Measurements from ENCODE around the gene TUBB2B.
"Not testable (repeated sequence)": the region's sequence is repeated elsewhere in the genome, so short reads cannot be mapped to it uniquely, and the experiment has no call there.

The TUBB2B gene

DNA sequence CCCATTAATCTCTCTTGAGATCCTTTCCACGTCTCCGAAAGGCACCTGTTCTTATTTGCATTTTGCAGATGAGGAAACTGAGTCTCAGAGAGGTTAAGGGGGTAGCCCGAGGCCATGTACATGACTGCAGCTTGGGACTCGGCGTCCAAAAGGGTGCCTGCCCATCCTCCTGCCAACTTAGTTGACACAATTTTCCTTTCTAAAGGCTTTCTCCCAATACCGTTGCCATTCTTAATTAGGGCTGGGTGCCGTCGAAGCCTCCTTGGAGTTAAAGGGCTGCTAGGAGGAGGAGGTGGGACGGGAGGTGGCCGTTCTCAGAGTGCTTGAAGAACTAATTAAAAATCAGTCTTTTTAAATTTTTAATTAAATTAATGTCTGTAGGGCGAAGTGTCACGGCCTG lies 30.7 kb upstream of the TUBB2B start:
- DNase-seq (ENCODE audit: low read depth), result no peak

DNA sequence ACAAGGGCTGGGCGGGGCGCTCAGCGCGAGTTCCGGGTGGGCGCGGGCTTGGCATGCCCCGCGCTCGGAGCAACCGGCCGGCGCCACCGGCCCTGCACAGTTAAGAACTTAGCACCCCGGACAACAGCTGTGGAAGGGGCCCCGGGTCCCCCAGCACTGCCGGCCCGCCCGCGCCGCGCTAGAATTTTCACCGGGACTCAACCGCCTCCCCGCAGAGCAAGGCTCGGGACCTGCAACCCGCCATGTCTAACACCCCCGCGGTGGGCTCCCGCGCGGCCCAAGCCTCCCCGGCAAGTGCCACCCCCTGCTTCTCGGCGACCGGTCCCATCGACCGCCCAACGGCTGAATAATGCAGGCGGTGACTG lies 26.1 kb upstream of the TUBB2B start:
- no peak for DNase-seq (ENCODE audit: low read depth)

DNA sequence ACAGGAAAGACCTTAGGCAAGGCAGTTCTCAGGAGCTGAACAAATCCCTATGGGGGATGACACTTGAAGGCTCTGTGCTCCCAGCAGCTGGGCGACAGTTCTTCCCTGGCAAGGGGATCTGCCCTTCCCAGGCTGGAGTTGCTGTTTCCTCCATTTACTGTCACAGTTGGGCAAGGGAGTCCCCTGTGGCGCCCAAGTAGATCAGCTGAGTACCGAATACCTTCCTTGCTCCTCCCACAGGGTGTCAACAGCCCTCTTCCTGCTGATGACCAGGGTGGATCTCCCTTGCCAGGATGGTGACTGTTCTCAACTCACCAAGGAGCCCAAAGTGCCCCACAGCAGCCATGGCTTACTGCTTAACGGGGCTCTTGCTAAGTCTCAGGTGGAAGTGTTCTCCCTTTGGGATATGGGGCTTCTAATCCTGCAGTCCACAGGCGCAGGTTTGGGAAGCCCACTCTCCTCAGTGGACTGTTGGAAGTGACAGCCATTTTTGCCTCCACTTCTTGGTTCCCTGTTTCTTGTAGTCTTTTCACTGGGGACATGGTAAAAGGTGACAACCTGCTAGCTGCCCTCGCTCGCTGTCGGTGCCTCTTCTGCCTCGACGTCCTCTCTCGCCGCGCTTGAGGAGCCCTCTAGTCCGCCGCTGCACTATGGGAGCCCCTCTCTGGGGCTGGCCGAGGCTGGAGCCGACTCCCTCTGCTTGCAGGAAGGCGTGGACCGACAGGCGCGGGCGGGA lies 25.6 kb upstream of the TUBB2B start:
- DNase-seq (ENCODE audit: low read depth), result no peak

DNA sequence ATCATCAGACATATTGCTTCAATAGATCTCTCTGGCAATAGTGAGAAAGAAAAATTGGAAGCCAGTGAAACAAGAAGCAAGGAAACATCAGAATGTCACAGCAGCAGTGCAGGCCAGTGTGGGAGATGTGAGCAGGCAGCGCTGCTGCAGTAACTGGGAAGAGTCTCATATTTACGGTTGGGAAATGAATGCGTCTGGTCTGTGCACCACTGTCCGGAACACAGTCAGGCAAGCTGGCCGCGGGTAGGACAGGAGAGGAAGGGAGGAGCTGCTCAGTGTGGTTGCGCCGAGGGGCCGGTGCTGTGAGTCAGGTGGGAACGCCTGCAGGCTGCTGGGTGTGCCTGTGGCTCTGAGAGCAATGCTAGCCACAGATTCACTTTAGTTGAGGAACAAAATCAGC lies 24.9 kb upstream of the TUBB2B start:
- no peak for DNase-seq (ENCODE audit: low read depth)

DNA sequence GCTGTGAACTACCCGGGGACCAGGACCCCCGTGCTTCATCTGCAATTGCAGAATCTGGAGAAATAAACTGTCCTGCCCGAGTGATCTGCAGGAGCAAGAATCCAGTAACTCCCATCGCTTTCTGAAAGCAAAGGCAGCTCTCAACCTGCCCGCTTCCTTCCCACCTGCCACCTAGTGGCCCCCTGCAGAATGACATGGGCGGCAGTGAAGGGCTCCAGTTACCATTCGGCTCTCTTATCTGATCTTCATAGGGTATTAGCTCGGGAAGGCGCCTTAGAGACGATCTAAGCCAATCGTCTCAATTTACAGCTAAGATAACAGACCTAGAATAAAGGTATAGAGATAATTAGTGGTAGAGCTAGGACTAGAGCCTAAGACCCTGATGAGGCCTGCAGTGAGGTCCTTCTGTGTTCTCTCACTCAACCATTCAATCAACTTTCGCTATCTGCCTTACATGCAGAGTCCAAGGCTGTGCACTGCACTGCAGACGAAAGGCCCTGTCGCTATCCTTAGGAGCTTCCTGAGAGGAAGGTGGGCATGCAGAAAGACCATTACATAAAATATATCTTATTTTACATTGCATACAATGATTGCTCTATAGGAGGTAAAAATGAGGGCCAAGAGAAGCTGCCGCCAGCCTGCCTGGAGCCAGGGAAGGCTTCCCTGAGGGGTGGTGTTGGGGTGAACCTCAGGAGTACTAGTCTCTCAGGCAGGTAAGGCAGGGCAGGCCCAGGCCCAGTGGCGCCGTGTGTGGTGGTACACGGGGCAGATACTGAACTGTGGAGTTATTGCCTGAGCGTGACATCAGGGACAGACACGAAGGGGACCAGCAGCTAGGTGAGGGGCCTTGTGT lies 24.2 kb upstream of the TUBB2B start:
- DNase-seq (ENCODE audit: low read depth), result peak; percentile 66

DNA sequence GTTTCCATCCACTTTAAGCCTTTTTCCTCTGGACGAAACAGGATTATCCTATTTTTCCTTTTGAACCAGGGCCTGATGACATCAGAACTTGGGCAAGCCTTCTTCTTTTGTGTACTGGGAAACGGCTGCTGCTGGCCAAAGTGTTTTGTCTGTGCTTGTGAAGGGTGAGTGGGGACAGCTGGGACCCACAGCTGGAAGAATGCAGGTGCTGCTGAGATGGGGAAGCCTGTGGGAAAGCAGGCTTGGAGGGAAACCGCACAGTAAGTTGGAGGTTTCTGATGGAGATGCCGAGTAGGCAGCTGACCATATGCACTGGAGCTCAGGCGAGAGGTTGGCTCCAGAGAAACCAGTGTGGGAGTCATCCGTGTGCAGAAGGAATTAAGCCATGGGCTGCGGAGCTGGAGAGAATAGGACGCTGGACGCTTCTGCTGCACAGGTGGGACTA lies 22.8 kb upstream of the TUBB2B start:
- DNase-seq (ENCODE audit: low read depth), result no peak

DNA sequence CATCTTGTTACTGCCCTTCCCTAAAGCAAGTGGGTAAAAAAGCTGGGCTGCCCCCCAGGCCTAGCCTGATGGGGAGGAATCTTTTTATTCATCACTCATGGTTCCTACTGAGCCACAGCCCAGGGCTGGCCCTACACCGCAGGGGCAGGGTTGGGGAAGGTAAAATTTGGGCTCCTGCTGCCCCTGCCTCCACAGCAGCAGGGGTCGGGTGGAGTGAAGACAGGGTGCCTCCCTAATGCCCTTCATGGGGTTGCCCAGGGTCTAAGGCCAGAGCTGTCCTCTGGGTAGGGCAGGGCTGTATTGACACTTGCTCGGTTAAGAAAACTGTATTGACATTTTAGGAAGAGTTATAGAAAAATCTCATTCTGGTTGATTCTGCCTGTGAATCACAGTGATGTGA lies 22.4 kb upstream of the TUBB2B start:
- no peak for DNase-seq (ENCODE audit: low read depth)

DNA sequence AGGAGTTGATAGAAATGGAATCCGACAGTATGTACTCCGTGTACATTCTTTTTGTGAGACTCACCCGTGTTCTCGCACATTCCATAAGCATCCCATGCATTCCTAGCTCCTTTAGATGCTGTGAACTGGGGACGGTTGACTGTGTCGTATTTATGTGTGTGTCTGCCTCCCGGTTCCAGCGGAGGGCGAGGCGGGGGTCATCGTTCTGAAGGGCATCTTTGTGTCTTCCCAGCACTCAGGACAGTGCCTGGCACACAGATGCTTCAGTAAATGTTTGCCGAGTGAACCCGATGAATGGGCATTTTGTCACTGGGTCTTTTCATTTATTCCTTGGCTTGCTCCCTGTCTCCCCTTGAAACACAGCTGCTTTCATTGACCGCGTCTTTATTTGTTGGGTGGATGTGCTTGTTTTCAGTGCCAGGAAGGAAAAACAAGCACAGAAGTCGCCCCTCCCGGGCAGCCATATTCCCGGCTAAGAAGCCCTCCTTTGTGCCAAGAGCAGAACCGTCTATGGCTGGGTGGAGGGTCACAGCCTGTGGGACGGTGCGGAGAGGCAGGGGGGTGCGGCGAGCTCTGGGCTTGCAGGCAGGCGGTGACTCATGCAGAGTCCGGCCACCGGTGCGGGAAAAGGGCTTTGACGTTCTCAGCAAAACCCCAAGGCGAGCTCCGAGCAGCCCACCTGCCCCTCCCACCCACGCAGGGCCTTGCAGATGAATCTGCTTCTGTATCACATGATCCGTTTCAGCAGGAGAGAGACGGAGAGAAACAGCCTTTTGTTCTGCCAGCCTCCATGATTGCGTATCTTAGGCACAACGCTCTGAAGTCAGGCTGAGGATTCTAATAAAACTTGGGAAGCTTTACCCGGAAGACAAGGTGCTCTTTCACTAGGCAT lies 20.0 kb upstream of the TUBB2B start:
- DNase-seq (ENCODE audit: low read depth), result no peak

DNA sequence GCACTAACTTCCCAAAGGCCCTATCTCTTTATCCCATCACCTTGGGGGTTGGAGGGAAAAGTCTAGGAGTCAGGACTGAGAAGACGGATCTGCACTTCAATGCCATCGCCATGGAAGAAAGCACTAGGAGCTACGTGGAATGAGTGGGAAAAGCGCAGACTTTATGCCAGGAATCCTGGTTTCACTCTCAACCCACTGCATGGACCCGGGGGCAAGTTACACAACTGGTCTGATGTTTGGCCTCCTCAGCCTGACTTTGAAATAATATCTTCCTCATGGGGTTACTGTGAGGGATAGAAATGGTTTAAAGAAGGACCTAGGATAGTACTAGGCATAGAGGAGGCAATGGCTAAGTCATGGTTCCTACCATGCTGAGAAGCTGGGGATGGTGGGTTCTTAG lies 17.8 kb upstream of the TUBB2B start:
- no peak for DNase-seq (ENCODE audit: low read depth)

DNA sequence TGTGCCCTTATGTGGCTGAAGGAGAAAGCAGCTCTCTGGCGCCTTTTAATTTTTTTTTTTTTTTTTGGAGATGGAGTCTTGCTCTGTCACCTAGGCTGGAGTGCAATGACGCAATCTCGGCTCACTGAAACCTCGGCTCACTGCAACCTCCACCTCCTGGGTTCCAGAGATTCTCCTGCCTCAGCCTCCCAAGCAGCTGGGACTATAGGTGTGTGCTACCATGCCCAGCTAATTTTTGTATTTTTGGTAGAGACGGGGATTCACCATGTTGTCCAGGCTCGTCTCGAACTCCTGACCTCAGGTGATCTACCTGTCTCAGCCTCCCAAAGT lies 17.3 kb upstream of the TUBB2B start:
- not testable (repeated sequence) for DNase-seq (ENCODE audit: low read depth)

DNA sequence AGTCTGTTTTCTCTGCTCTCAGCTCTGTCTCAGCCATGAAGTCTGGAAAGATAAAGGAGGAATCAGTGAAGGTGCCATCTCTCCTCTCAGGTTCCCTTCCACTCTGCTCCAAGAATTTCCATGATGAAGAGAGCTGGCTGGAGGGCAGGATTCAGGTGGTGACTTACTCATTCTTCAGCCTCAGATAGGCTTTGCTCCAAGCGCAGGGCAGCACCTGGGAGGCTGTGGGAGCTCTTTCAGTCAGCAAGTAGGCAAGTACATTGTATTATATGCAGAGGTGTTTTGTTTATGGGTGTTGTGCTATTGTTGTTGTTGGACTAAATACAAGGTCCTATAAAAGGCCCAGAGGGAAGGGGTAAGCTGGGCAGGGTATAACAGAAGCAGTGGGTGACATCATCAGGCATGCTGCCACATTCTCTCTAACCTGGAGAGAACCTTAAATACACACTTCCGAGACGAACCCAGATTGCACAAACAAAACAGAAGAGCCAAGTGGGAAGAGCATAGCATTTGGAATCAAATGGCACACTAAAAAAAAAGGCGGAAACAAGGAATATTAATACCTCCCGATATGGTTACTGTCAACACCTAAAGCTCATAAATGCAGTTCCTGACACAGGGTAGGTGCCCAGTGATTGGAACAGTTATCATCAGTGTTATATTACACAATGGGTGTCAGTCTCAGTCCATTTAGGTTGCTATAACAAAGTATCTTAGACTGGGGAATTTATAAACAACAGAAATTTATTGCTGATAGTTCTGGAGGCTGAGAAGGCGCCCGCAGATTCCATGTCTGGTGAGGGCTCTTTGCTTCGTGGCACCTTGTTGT lies 16.8 kb upstream of the TUBB2B start:
- DNase-seq (ENCODE audit: low read depth), result no peak

DNA sequence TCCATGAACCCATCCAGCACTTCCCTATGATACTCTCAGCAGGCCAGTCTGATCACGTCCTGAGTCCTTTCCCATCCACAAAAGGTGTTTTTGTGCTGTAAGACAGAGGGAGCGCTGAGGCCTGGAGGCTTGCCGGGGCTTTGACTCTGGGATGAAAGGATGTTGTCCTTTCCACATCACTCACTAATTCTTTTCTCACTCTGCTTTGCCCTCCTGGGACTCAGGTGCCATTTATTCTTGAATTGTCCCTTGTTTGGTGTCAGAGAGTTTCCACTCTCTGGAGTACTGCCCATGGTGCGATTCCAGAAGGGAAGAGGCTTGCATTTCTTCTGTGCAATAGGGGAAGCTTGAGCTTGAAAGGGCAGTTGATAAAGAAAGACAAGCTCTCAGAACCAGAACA lies 15.3 kb upstream of the TUBB2B start:
- no peak for DNase-seq (ENCODE audit: low read depth)

DNA sequence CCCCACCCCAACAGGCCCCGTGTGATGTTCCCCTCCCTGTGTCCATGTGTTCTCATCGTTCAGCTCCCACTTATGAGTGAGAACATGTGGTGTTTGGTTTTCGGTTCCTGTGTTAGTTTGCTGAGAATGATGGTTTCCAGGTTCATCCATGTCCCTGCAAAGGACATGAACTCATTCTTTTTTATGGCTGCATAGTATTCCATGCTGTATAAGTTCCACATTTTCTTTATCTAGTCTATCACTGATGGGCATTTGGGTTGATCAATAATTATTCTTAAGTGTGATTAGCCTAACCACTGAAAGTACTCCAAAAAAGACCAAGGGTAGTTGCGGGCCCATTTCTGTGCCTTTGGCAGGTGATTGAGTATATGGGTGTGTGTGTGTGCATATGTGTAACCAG lies 14.3 kb upstream of the TUBB2B start:
- DNase-seq (ENCODE audit: low read depth), result not testable (repeated sequence)

DNA sequence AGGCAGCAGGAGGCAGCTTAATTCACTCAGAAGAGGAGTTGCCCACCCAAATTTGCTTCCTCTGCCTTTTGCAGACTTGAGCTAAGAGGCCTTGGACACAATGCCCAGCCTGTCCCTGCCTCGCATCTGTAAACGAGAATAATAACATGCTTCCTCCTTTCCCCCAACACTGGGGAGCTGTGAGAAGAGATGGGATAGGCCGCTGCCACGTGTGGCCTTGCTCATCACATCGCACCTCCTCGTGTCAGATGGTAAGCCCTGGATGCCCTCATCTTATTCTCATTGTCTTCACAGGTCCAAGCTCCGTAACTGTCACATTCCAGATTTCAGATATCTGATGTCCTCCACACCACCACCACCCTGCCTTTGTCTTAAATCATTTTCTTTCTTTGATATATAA lies 13.1 kb upstream of the TUBB2B start:
- DNase-seq (ENCODE audit: low read depth), result no peak

DNA sequence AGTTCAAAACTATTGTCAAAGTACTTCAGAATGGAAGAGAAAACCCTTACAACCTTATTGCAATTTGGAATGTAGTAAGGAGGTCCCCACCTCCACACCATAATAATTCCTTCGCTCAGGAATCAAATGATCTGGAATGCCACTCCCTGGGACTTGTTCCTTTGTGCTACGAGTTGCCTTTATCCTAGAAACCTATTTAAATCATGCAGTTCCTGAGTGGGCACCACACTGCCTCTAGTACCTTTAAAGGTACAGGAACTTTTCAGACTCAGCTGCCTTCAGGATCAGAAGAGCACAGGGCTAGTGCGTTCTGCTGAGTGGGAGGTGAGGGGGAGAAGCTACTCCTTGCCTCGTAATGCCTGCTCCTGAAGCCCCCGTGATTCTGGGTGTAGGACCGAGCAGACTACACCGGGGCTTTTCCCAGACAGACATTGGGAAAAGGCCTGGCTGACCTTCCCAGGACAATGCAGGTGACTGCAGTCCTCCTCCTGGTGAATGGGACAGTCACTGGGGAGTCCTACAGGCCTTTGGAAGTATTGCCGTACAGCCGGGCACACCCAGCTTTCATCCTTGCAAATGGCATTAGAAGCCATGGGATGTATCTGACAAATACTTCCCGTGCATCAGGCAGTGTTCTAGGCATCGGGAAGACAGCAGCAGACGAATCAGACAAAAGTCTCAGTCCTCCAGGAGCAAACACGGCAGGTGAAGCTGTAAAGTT lies 11.8 kb upstream of the TUBB2B start:
- DNase-seq (ENCODE audit: low read depth), result no peak

DNA sequence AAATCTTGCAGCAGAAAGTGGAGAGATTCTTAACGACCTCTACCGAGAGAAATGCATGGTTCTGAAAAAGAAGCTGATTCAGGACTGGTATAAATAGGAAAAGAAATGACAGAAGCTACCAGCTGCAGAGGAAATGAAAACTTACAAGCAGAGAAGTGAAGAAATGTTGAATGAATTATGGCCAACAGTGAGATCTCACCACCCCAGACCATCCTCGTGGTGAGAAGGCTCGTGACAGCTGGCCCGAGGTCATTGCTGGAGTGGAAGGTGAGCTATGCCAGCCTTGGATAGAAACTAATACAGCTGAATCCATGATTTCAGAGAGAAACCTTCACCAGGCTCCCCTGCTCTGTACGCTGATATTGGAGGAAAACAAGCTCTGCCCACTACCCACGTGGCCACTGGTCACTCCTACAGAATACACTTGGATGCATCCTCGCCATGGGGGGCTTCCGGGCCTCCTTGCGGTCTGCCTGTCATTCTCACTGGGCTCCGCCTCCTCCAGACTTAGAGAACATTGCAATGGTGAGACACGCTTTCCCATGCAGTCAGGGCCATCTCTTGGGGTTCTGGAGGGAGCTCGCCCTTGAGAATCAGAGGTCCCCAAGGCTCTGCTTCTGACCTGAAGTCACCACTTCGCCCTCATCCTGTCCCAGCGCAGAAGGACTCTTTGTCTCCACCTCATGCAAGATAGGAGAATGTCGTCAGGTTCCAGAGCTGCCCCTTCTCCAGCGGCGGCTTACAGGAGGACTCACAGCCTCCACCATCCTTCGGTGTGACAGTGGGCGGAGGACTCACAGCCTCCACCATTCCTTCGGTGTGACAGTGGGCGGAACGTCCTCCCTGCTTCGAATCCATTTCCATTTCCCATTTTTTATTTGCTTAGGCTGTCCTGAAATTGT lies 10.6 kb upstream of the TUBB2B start:
- no peak for DNase-seq (ENCODE audit: low read depth)

DNA sequence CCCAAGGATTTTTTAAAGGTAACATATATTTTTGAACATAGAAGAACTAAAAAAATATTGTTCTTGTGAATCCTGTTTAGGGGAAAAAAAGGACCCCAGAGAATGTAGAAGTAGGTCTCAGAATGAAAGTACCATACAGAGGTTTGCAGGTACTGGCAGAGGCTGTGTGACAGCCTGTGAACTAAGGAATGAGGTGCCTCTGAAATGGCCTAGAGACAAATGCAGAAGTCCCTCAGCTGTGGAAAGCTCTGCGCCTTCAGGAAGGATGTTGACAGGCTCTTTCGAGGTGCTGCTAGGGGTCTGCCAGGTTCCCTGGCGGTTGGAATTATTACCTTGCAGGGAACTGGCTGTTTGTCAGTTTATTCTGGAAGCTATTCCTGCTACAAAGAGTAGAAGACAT lies 8.6 kb upstream of the TUBB2B start:
- no peak for DNase-seq (ENCODE audit: low read depth)

DNA sequence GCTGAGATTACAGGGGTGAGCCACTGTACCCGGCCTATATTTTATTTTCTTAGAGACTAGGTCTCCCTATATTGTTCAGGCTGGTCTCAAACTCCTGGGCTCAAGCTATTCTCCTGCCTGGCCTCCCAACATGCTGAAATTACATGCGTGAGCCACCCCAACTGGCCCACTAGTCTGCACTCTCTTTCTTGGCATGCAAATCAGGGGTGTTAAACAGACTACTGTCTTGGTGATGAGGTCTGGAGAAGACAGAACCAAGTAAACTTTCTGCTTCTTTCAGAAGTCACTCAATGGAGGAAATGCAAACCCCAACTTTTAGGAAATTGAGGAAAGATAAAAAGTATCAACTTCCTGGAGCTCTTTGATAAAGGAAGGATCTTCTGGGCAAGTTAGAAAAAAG lies 8.0 kb upstream of the TUBB2B start:
- no peak for DNase-seq (ENCODE audit: low read depth)

DNA sequence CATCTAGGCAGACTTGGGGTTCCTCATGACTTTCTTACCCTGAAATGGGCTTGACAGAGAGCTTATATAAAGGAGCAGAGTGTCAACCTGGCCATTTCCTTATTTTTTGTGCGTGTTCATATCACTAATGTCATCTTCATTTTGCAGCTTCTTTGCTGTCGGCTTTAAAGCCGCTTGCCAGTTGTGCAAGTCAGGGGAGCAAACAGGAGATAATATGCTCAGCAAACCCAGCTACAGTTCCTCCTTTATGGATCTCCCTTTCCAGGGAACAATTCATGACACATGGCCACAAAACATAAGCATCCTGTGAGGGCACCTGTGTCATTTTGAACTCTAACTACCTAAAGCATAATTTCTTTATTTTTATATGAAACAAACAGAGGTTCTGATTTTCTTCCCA lies 6.5 kb upstream of the TUBB2B start:
- DNase-seq (ENCODE audit: low read depth), result no peak

DNA sequence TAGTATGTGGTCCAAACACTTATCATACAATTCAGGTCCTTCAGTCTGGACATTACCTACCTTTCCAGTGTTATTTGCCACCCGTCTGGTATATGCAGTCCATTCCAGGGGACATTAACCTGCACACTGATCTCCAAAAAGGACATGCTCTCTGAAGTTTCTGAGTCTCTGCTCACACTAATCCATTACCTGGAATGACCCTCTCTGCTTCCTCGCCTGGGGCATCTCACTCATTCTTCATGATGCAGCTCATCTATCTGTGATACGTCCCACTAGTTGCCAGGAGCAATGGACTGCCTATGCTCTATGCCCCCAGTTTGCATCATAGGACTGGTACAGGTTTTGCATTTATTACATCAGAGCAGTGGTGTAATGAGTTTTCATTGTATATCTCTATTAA lies 5.9 kb upstream of the TUBB2B start:
- no peak for DNase-seq (ENCODE audit: low read depth)
